Retinal pigment epithelial cell (primary cell): ENCODE measurements around the gene KIF5C.

ENCODE experiments used
- DNase-seq: peaks from one replicate; pipeline ENCODE4 v3.0.0-alpha.2; 2010; ENCODE audit warnings: low read depth
- H3K4me3 ChIP-seq: 2 replicates; pipeline ENCODE4 v1.5.1; 2011; ENCODE audit warnings: mild to moderate bottlenecking, low read length, control low read depth, moderate library complexity
- CTCF ChIP-seq: conservative IDR thresholded peaks from 2 replicates; pipeline ENCODE4 v1.5.1; 2011; ENCODE audit warnings: low read depth, low read length, control low read depth, inconsistent platforms

The KIF5C gene

GRCh38 chr2:148909114-148909513, 34.1 kb downstream of the KIF5C start:
- no peak for TF ChIP-seq CTCF
- DNase-seq, result no peak
- H3K4me3 ChIP-seq, result no peak overlapping the region

- no peak for DNase-seq
- no peak for TF ChIP-seq CTCF
- no peak overlapping the region for H3K4me3 ChIP-seq
Measured at GRCh38 chr2:148913061-148913460, 38.0 kb downstream of the KIF5C start.

GRCh38 chr2:148913492-148913891, 38.5 kb downstream of the KIF5C start:
- no peak for TF ChIP-seq CTCF
- no peak overlapping the region for H3K4me3 ChIP-seq
- no peak for DNase-seq

- DNase-seq, result no peak
- H3K4me3 ChIP-seq, result no peak overlapping the region
- no peak for TF ChIP-seq CTCF
Measured at GRCh38 chr2:148914463-148914862, 39.4 kb downstream of the KIF5C start.

GRCh38 chr2:148917431-148917830, 42.4 kb downstream of the KIF5C start:
- no peak overlapping the region for H3K4me3 ChIP-seq
- DNase-seq, result no peak
- TF ChIP-seq CTCF, result no peak

GRCh38 chr2:148918554-148918953, 43.5 kb downstream of the KIF5C start:
- TF ChIP-seq CTCF, result no peak
- no peak overlapping the region for H3K4me3 ChIP-seq
- no peak for DNase-seq

- no peak for TF ChIP-seq CTCF
- no peak for DNase-seq
- no peak overlapping the region for H3K4me3 ChIP-seq
Measured at GRCh38 chr2:148920559-148920958, 45.5 kb downstream of the KIF5C start.
